Spinal cord (tissue), 10 donors: ENCODE data around the gene BAIAP3. TPM values are rescaled to one million over a fixed set of nuclear protein-coding genes. Genes with fewer than 3 reads are reported as not detected.
"Not testable (repeated sequence)": the region's sequence is repeated elsewhere in the genome, so short reads cannot be mapped to it uniquely, and the experiment has no call there.

ENCODE experiments used
- DNase-seq, 6 donors: peaks; one replicate each; pipeline versions ENCODE4 v3.0.0 to v3.0.0-alpha.2; 2013 to 2015; ENCODE audit warnings: low spot score in 6 of 6, low read depth in 4 of 6
- H3K27ac ChIP-seq: one replicate; pipeline ENCODE4 v1.5.1; 2013; ENCODE audit warnings: low read depth, low read length, control low read depth
- H3K27me3 ChIP-seq: one replicate; pipeline ENCODE4 v1.6.1; 2013; ENCODE audit warnings: low read length; ENCODE audit not compliant: control insufficient read depth, insufficient read depth
- H3K36me3 ChIP-seq: one replicate; pipeline ENCODE4 v1.6.1; 2013; ENCODE audit warnings: low read length; ENCODE audit not compliant: control insufficient read depth, insufficient read depth
- H3K4me1 ChIP-seq: one replicate; pipeline ENCODE4 v1.6.1; 2013; ENCODE audit warnings: low read length; ENCODE audit not compliant: control insufficient read depth, insufficient read depth
- H3K4me3 ChIP-seq: one replicate; pipeline ENCODE4 v1.5.1; 2013; ENCODE audit warnings: low read depth, low read length, control low read depth
- H3K9me3 ChIP-seq: one replicate; pipeline ENCODE4 v1.6.1; 2013; ENCODE audit warnings: low read length; ENCODE audit not compliant: control insufficient read depth, insufficient read depth
- WGBS: methylation state at CpG from one replicate; pipeline ENCODE4 v1.1.5; 2013; ENCODE audit warnings: missing lambda C conversion rate; ENCODE audit not compliant: insufficient coverage; 5-methylcytosine and 5-hydroxymethylcytosine counted together
- polyA plus RNA-seq, 2 donors: library from polyadenylated mRNA; unstranded; fragments of 120-200 nt; gene quantifications; one replicate each; pipeline ENCODE4 v1.2.1, GENCODE V29; 2013; ENCODE audit not compliant: insufficient read length in 2 of 2
- total RNA-seq, 2 donors: library from RNA; depleted of rRNA in 1 of 2; stranded (reverse); fragments of 120-200 nt in 1 of 2; fragments of >200 nt in 1 of 2; gene quantifications; one replicate each; pipeline versions ENCODE4 v1.2.3 to v1.2.4, GENCODE V29; 2013 to 2014
- donor health status: healthy.

BAIAP3 gene
- total and polyA plus RNA-seq, 4 donors = 30.1 to 69.8 (median 52.2) TPM

- Histone ChIP-seq H3K4me3 (no peak overlapping the region), H3K4me1 (peaks cover 18% of the 10 kb centered on the region), H3K36me3 (no peaks in the 10 kb centered on the region), H3K27me3 (peaks cover 53% of the 10 kb centered on the region), H3K9me3 (no peaks in the 10 kb centered on the region), H3K27ac (no peak overlapping the region)
- no peak for DNase-seq
- 68% methylated on average over 22 of the region's 29 CpGs for WGBS
These were observed 42.4 kb upstream of the BAIAP3 start for GRCh38 chr16:1290860-1291575.

DNA sequence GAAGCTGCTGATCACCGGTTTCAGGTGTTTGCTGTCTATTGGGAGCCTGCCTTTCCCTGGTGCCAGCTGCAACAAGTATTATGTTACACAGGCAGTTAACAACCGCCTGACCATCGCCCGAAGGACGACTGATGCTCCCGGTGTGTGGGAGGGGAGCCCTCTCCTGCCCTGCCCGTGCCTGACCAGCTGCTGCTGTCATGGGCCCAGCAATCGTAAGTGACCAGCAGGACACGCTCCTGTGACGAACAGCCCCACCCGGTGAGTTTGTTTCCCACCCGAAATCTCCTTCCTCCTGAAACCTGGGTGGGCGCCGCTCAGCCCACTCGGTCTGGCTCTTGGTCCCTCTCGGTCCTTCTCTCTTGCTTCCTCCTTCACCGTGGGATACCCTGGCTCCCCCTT lies 41.9 kb upstream of the BAIAP3 start:
- no peak for DNase-seq
- peaks cover 49% of the 10 kb centered on the region for H3K27me3 ChIP-seq
- no peak overlapping the region for H3K4me3 ChIP-seq
- no peak overlapping the region for H3K27ac ChIP-seq
- no peaks in the 10 kb centered on the region for H3K9me3 ChIP-seq
- 47% methylated on average over 17 of the region's 17 CpGs for WGBS
- peaks cover 18% of the 10 kb centered on the region for H3K4me1 ChIP-seq
- no peaks in the 10 kb centered on the region for H3K36me3 ChIP-seq

DNA sequence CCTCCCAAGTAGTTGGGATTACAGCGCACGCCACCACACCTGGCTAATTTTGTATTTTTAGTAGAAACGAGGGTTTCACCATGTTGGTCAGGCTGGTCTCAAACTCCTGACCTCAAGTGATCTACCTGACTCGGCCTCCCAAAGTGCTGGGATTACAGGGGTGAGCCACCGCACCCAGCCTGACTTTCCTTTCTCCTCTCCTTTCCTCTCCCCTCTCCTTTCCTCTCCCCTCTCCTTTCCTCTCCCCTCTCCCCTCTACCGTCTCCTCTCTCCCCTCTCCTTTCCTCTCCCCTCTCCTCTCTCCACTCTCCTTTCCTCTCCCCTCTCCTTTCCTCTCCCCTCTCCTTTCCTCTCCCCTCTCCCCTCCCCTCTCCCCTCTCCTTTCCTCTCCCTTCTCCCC lies 41.2 kb upstream of the BAIAP3 start:
- not testable (repeated sequence) for DNase-seq, H3K4me3 ChIP-seq, H3K9me3 ChIP-seq, H3K36me3 ChIP-seq, H3K27ac ChIP-seq
- Histone ChIP-seq H3K27me3 (peaks cover 46% of the 10 kb centered on the region), H3K4me1 (peaks cover 18% of the 10 kb centered on the region)
- no CpG with 5 or more reads among the region's 6 CpGs for WGBS

DNA sequence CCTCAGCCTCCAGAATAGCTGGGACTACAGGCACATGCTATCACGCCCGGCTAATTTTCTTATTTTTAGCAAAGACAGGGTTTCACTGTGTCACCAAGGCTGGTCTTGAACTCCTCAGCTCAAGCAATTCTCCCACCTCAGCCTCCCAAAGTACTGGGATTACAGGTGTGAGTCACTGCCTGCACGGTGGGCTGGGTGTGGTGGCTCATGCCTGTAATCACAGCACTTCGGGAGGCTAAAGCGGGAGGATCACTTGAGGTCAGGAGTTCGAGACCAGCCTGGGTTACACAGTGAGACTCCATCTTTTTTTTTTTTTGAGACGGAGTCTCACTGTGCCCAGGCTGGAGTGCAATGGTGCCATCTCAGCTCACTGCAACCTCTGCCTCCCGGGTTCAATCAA lies 40.6 kb upstream of the BAIAP3 start:
- H3K4me3 ChIP-seq, DNase-seq, H3K9me3 ChIP-seq, H3K27ac ChIP-seq, H3K36me3 ChIP-seq: not testable (repeated sequence)
- H3K27me3 ChIP-seq = peaks cover 41% of the 10 kb centered on the region
- H3K4me1 ChIP-seq = peaks cover 18% of the 10 kb centered on the region
- 92% methylated on average over 6 of the region's 8 CpGs for WGBS

- Histone ChIP-seq H3K4me1 (peaks cover 16% of the 10 kb centered on the region), H3K4me3 (no peak overlapping the region), H3K9me3 (no peaks in the 10 kb centered on the region), H3K27me3 (peaks cover 35% of the 10 kb centered on the region), H3K27ac (no peak overlapping the region), H3K36me3 (no peaks in the 10 kb centered on the region)
- no peak for DNase-seq
- WGBS = 70% methylated on average over 9 of the region's 11 CpGs
These were observed 39.4 kb upstream of the BAIAP3 start for GRCh38 chr16:1293921-1294656.

DNA sequence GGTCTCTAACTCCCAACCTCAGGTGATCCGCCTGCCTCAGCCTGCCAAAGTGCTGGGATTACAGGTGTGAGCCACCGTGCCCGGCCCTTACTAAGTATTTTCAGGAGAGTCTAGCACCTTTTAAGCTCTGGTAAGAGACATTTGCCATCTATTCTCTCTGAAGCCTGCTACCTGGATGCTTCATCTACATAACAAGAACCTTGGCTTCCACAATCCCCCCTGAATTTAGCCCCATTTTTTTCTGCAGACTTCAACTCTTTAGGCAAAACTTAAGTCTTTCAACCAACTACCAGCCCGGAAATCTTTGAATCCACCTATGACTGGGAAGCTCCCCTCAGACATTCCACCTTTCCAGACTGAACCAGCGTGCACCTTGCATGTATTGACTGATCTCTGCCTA lies 38.0 kb upstream of the BAIAP3 start:
- 36% methylated on average over 5 of the region's 5 CpGs for WGBS

GRCh38 chr16:1296688-1297017 lies 36.8 kb upstream of the BAIAP3 start:
- H3K27ac ChIP-seq, H3K4me3 ChIP-seq, DNase-seq, H3K36me3 ChIP-seq, H3K9me3 ChIP-seq: not testable (repeated sequence)
- WGBS = 66% methylated on average over 4 of the region's 8 CpGs
- Histone ChIP-seq H3K4me1 (peaks cover 12% of the 10 kb centered on the region), H3K27me3 (peaks cover 35% of the 10 kb centered on the region)

More for the DNA sequence above, 38.0 kb upstream of the BAIAP3 start:
- Histone ChIP-seq H3K4me1 (peaks cover 6% of the 10 kb centered on the region), H3K9me3 (no peaks in the 10 kb centered on the region), H3K27ac (no peak overlapping the region), H3K36me3 (no peaks in the 10 kb centered on the region), H3K4me3 (no peak overlapping the region), H3K27me3 (peaks cover 34% of the 10 kb centered on the region)
- DNase-seq = no peak

GRCh38 chr16:1297018-1297696 lies 36.3 kb upstream of the BAIAP3 start:
- Histone ChIP-seq H3K27me3 (peaks cover 34% of the 10 kb centered on the region), H3K9me3 (no peaks in the 10 kb centered on the region), H3K4me3 (no peak overlapping the region), H3K4me1 (peaks cover 12% of the 10 kb centered on the region), H3K36me3 (no peaks in the 10 kb centered on the region), H3K27ac (no peak overlapping the region)
- DNase-seq = no peak
- 53% methylated on average over 5 of the region's 6 CpGs for WGBS

GRCh38 chr16:1298406-1298805 lies 35.0 kb upstream of the BAIAP3 start:
- Histone ChIP-seq H3K4me3 (no peak overlapping the region), H3K27me3 (peaks cover 32% of the 10 kb centered on the region), H3K4me1 (peaks cover 12% of the 10 kb centered on the region), H3K9me3 (no peaks in the 10 kb centered on the region), H3K27ac (no peak overlapping the region), H3K36me3 (no peaks in the 10 kb centered on the region)
- DNase-seq = no peak
- WGBS = 88% methylated on average over 13 of the region's 14 CpGs
